ENCODE measurements around the gene ATP6V0A4.
"Not testable (repeated sequence)": the region's sequence is repeated elsewhere in the genome, so short reads cannot be mapped to it uniquely, and the experiment has no call there.

The ATP6V0A4 gene

DNA sequence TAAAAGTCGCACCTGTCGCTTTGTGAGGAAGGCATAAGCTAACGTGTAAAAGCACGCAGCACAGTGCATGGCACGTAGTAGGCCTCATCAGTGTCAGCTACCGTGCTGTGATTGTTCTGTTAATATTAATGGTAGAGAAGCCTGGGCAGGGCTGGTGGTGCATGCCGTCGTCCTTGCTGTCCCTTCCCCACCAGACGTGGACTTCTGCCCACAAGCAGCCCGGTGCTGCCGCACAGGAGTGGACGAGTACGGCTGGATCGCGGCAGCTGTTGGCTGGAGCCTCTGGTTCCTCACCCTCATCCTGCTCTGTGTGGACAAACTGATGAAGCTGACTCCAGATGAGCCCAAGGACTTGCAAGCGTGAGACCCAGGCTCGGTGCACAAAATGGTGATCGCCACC is 4.7 kb upstream of the ATP6V0A4 start:
- no peak for DNase-seq (ENCODE audit: low read depth in 2 of 2)

DNA sequence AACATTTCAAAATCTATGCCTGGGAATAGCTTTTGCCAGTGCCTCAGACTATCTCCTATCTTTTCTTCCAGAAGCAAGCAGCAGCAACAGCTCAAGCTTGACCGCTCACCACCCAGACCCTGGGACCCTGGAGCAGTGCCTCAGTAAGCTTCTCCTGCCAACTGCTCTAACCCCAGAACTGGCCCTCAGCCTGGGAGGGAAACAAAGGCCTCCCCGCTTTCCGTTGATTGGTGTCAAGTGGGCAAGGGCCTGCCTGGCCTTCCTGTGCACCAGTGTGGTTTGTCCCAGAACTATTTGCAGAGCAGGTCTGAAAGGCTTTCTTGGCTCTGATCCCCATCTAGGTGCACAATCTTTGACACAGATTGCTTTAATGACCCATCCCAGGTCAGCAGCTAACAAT is 3.3 kb upstream of the ATP6V0A4 start:
- DNase-seq (ENCODE audit: low read depth in 2 of 2) = no peak

DNA sequence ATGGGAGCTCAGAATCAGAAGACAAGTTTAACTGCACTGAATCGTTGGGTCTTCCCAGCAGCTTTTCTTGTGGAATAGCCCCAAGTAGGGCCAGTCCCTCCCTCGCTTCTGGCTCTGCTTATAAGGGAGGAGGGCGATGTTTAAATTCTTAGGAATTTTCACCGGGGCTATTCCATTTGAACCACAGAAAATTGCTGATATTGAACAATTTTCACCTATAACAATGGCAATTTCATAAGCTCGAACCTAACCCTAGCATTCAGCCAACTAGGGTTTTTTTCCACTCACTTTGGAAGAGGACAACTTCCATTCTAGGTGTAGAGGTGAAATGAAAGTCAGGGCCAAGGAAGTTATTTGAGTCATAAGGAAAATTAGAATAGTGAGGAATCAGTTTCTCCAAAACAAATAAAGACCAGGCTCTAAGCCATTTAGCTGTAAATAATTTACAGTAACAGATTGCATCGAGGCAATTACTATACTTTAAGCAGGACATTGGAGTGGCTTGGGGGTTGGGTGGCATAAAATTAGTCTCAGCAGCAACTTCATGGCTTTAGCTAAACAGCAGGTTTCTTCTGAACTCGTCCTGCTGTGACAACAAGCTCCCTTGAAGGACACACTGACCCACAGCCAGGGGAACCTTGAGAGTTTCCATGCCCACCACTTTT is 1.5 kb upstream of the ATP6V0A4 start:
- no peak for DNase-seq (ENCODE audit: low read depth in 2 of 2)

DNA sequence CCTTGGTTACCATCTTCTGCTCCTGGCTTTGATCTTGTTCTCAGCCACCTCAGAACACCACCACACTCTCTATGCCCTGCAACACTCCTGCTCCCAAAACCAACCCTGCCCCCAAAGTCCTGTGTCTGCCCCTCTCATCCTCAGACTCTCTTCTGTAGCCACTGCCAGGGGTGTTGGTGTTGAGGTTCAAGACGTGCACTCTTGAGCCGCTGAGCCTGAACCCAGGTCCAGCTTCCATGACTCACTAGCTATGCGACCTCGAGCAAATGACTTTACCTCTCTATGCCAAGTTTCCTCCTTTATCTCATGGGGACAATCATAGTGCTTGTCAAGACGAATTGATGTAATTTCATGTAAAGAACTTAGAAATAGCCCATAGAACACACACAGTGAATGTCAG is 840 bp upstream of the ATP6V0A4 start:
- no peak for DNase-seq (ENCODE audit: low read depth in 2 of 2)

DNA sequence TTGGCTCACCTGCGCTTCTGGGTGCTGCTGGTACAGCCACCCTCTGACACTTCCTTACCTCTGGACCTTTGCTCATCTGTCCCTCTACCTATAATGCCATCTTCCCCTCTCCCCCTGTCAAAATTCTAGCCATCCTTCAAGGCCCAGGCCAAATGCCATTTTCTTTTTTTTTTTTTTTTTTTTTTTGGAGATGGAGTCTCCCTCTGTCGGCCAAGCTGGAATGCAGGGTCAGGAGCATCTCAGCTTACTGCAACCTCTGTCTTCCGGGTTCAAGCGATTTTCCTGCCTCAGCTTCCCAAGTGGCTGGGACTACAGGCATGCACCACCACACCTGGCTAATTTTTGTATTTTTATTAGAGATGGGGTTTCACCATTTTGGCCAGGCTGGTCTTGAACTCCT is 950 bp downstream of the ATP6V0A4 start:
- DNase-seq (ENCODE audit: low read depth in 2 of 2) = not testable (repeated sequence)

DNA sequence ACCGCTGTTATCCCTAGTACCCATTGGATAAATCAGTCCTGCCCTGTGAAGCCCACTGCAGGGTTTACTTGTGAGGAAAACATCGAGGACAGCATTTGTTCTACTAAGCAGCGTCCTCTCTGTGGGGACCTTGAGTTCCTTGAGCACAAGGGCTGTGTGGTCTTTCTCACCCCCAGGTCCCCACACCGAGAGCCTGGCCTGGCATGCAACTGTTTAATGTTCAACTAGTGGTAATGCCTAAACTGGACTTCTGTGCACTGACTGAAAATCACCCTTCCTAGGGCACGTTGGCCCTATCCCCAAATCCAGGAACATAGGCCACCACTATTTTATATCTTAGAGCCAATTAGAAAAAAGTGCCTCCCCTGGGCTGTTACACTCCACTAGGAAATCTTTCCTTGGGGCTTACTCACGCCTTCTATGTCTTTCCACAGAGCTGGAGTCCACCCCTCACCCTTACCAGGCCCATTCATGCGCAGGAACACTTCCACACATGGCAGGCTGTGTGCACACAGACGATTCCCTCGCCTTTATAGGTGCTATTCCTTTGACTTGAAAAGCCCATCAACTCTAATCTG is 1.9 kb downstream of the ATP6V0A4 start:
- no peak for DNase-seq (ENCODE audit: low read depth in 2 of 2)

DNA sequence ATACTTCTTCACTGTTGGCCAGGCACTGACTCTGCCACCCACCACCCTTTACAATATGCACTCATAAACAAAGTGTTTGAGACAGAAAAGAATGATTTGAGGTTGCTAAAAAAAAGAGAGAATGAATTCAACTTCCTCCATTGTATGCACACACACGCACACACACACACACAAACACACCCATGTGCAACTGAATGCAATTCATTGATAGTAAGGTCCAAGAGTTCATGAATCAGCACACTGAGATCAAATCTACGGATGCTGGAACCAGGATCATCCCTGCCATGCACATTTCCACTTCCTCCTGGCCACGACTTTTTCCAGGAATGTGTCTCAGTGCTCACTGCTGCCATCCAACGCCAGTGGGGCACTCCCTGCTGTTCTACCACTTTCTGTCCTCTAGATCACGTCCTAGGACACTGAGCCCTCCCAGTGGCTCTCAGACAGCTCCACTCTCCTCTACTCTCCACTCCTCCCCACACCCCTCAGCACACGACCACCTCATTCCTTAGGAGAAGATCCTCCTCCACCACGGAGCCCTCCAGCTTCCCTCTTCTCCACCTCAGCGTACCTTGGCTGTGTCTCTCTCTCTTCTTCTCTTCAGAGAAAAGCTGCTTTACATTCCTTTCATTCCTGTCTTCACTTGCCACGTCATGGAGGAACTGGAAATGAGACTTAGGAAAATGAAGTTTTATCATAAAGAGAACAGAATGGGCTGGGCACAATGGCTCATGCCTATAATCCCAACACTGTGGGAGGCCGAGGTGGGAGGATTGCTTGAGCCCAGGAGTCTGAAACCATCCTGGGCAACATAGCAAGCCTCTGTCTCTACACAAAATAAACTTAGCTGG is 12.2 kb downstream of the ATP6V0A4 start:
- DNase-seq (ENCODE audit: low read depth in 2 of 2) = no peak

DNA sequence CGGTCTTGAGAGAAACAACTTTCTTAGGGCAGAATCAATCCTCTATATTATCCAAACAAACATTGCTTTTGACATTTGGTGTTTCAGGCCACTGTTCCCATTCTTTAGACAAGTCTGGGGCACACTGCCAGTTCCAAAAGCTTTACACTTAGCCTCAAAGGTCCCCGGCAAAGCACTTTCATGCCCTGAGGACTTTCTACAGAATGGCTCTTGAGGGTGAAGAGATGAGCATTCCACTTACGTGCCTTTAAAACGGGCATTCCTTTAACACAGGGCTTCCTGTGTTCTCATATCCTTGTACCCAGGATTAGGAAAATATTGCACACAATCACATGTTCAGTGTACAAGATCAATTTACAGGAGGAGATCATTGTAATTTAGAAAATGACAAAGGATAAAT is 13.3 kb downstream of the ATP6V0A4 start:
- no peak for DNase-seq (ENCODE audit: low read depth in 2 of 2)

DNA sequence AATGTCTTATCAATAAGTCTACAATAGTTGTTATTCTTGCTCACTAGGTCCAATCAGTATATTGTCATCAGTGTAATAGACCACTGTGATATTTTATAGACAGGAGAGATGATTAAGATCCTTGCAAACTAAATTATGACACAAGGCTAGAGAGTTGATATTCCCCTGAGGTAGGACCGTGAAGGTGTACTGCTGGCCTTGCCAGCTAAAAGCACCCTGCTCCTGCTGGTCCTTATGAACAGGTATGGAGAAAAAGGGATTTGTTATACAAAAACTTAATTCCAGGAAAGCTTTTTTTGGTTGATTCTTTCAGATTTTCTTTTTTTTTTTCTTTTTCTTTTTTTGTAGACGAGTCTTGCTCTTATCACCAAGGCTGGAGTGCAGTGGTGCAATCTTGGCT is 17.0 kb downstream of the ATP6V0A4 start:
- no peak for DNase-seq (ENCODE audit: low read depth in 2 of 2)

DNA sequence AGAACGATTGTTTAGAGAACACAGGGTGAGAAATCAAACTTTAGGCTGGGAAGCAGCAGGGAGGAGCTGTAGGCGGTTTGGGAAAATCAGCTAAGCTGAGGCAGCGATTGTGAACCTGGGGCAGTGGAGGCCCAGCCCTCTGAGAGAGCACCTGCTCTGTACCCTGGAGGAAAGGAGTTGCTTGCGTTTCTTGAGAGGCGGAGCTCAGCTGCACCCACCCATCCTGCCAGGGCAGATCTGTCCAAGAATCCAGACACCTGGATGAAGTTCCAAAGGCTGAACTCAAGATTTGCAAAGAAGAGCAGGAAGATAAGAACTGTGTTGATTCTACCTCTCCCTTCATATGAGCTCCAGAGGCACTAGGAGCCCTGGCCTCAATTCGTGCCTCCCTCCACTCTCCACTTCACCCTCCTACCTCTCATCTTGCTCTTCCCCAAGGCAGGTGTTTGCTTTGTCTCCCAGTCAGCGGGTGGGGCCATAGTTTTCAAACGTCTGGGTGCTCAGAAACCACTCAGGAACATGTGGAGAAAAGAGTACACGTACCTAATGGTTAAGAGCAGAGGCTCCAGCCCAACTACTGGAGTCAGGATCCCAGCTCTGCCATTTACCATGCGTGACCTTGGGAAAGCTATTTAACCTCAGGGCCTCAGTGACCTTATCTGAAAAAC is 21.7 kb downstream of the ATP6V0A4 start:
- DNase-seq (ENCODE audit: low read depth in 2 of 2) = no peak

DNA sequence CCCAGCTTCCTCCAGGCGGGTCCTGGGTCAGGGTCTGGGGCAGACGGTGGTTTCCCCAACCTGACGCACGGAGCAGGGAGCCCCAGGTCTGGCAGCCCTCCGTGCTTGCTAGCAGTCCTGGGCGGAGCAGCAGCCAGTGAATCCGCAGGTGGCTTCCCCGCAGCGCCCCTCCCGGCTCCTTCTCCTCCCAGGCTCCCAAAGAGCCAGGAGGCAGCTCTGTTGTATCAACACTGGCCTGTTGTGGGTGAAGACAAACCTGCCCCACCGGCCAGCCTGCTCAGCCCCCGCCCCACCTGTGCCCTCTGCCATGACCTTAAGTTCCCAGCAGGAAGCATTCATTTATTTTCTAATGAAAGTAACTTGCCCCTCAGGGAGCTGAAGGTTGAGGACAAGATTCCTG is 24.2 kb downstream of the ATP6V0A4 start:
- no peak for DNase-seq (ENCODE audit: low read depth in 2 of 2)

DNA sequence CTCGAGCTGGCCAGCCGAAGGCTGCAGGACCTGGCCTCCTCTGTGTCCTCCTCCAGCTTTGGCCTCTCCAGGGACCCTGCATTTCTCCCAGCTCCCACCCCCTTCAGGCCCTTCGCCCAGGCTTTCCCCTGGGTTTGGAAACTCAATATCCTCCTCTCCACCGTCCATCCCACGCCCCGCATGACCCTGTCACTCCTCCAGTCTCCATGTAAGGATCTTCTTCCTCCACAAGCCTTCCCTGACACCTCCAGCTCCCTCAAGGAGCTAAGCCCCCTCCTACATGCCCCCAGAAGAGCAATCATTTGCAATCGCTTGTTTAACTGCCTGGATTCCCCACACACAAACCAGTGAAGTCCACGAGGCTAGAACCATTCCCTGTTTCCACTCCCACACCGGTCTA is 24.8 kb downstream of the ATP6V0A4 start:
- DNase-seq (ENCODE audit: low read depth in 2 of 2) = no peak

DNA sequence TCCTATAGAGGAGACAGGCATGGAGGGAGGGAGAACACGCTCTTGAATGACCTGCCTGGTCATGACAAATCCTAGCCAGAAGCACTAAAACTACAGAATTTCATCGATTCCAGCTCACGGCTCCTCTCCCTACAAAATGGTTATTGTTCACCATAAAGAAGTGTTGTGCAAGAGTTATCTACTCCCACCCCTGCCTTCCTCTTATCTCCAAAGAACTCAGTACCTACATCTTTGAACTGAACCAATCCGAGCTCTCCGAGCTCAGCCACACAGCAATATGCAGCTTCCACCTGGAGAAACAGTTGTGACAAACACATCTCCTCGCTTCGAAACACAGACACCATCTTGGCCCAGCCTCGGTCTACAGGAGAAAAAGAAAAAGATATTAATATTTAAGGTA is 27.1 kb downstream of the ATP6V0A4 start:
- no peak for DNase-seq (ENCODE audit: low read depth in 2 of 2)

DNA sequence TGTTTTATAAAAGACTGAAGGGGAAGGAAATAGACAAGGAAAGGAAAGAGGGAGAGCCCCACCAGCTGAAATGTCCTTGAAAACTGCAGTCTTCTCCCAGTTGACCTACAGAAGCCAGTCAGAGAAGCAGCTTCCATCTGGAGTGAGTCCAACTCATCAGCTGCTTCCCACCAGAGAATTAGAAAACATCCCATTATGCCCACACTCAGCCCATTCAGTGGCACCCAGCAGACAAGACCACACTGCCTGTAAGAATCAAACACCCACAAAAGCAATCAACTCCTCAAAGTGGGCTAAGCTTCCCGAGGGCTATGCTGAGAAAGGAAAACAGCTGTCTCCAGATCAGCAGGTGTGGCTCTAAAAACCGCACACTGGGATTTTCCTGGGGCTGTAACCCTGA is 29.8 kb downstream of the ATP6V0A4 start:
- DNase-seq (ENCODE audit: low read depth in 2 of 2) = no peak

DNA sequence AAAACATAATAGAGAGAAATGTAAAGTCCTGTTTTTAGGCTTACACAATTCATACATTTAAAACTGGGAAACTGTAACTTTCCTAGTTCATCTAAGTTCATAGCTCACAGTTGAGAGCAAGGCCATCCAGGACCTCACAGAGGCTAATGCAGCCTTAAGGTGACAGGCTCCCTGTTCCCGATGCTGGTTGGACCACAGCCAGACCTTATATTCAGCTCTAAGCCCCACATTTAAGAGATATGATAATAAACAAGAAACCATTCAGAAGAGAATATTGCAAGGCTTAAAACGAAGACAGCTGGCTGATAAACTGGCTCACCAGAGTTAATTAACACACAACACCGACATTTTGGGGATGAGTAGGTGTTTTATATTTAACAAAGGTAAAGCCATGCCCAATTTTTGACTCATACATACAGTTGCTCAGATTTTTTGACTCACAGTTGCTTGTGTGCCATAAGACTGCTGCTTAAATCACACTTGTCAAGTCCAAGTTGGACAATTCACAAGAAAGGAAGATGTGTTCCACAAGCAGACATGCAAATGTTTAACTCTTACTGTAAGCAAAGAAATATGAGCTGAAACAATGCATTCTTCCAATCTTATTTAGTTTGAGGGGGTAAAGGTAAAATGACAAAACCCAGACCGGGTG is 41.3 kb downstream of the ATP6V0A4 start:
- no peak for DNase-seq (ENCODE audit: low read depth in 2 of 2)

DNA sequence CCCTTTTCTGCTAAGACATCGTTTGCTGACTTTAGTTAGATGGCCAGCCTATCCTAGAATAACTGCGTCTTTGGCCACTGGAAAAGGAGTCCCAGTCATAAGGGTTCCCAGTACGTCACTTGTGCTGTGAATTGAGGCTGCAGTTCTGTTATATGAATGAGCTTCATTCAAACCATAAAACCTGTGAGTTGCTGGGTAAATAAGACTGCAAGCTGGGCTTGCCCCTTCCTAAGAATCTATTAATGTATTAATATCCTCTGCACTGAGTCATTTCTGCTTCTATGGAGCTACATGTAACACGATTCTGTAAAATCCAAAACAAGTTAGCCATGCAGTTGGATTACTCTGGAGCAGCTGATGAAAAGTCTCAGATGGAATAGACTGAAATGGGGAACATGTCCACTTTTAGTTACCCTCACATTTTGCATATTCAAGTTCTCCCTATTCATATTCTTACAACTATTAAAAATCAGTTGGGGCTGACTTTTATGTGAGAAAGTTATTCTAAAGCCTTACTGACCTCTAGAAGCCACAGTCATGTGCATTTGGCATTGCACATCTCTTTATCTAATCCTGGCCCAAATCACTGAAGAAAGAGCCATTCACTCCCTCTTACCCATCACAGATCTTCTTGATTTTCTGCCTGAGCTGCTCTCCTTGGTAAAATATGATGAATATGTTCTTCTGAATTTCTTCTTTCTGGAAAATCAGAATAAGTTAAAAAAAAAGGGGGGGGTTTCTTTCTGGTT is 42.0 kb downstream of the ATP6V0A4 start:
- DNase-seq (ENCODE audit: low read depth in 2 of 2) = no peak

DNA sequence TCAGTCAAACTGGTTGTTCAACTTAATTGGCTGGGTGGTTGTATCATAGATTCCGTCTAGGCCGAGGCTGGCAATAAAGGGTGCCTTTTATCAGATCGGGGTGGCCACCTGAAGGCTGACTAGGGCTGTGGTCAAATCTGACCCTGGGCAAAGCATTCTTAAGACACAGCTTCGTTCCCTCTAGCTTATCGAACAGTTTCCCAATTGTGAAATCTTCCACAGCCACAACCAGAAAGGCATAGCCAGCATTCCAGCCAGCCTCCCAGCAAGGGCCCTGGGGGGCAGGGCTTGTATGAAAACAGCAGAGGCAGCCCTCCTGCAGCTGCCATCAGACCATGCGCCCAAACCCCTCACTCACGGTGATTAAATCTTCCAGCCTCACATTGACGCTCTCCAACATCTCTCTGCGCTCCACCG is 42.7 kb downstream of the ATP6V0A4 start:
- DNase-seq (ENCODE audit: low read depth in 2 of 2) = no peak

DNA sequence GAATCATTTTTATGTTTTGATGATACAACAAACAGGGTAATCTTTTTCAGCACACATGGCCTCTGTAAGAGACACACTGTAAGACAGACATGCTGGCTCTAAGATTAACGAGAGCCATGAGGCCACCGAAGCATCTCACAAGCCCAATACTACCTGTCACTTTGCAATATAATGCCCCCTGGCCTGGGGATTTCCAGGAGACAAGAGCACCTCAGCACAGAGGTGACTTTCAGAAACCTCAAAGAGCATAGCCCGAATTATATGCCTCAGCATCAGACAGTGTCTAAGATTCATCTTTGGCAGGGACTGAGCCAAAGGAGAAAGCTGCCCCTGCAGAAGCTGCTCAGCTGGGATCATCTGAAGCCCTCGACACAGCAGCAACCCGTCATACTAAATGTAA is 44.4 kb downstream of the ATP6V0A4 start:
- no peak for DNase-seq (ENCODE audit: low read depth in 2 of 2)

DNA sequence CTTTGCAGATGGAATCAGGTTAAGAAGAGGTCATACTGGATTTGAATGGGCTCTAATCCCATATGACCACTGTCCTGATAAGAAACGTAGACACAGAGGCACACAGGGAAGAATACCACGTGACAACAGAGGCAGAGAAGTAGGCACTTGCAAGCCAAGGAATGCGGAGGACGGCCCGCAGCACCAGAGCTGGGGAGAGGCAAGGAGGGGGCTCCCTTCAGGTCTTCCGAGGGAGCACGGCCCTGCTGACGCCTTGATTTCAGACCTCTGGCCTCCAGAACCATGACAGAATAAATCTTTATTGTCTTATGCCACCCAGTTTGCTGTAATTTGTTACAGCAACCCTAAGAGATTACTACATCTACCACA is 44.9 kb downstream of the ATP6V0A4 start:
- no peak for DNase-seq (ENCODE audit: low read depth in 2 of 2)

DNA sequence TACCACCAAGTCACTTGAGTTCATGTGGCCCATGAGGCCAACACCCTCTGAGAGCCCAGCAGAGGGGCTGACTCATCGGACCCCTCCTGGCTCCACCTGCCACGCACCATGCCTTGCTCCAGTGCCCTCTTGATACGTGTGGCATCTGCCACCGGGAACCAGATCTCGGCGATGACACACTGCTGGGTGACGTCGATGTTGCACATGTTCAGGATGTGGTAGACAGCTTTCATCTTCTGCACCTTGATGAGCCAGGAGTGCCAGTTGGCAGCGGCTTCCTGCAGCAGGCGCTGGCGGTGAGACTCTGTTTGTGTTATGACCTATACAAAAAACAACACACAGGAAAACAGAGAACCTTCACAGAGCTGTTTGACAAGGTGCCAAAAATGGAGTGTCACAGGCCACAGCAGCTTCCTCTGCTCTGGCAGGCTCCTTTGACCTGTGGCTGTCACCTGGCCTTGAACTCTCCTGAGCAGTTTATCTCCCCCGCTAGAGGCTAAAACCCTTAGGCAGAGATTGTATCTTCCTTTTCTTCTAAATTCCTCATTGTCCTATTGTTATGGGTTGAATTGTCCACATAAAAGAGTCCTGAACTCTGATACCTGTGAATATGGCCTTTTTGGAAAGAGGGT is 45.4 kb downstream of the ATP6V0A4 start:
- no peak for DNase-seq (ENCODE audit: low read depth in 2 of 2)

DNA sequence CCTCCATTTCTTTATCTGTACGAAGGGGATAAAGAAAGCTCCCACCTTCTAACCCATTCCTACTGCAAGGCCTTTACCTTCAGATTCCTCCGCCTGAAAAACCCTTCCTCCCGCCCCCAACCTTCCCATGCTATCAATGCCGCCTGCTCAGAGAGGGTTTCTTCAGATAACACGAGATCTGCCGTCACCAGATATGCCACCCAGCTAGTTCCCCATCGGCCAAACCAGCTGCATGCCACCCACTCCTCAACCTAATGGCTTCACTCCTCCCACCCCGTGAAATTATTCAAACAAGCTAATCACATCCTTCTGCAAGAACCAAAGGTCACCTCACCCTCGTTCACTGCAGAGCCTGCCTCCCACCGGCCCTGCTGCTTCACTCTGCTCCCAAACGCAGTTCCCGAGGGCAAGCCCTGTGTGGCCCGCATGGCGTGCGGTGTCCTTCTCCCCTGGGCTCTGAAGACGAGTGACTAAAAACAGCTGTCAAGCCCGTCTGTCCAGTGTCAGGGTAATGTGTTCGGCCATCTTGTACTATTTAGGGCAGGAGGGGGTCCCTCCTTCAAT is 47.0 kb downstream of the ATP6V0A4 start:
- no peak for DNase-seq (ENCODE audit: low read depth in 2 of 2)
